Fibroblast of lung (primary cell): ENCODE results near the gene PIK3R1. TPM values are rescaled to one million over a fixed set of nuclear protein-coding genes. Genes with fewer than 3 reads are reported as not detected.

Experiments used
- DNase-seq, 2 donors: peaks; one replicate each; pipeline versions ENCODE4 v3.0.0 to v3.0.0-alpha.2; 2010; ENCODE audit warnings: low read depth in 2 of 2
- H2AFZ ChIP-seq: 2 replicates; pipeline ENCODE4 v1.5.1; 2012; ENCODE audit warnings: low read length, control low read depth, inconsistent platforms
- H3K27ac ChIP-seq: 2 replicates; pipeline ENCODE4 v1.5.1; 2011; ENCODE audit warnings: low read length, control low read depth; ENCODE audit not compliant: insufficient read depth
- H3K27me3 ChIP-seq: 2 replicates; pipeline ENCODE4 v1.5.1; 2011; ENCODE audit warnings: mild to moderate bottlenecking, low read length; ENCODE audit not compliant: control insufficient read depth, insufficient read depth
- H3K36me3 ChIP-seq: 2 replicates; pipeline ENCODE4 v1.5.1; 2011; ENCODE audit warnings: low read length; ENCODE audit not compliant: control insufficient read depth, insufficient read depth
- H3K4me1 ChIP-seq: 2 replicates; pipeline ENCODE4 v1.5.1; 2011; ENCODE audit warnings: low read length; ENCODE audit not compliant: control insufficient read depth, insufficient read depth; ENCODE audit errors: extremely low read depth
- H3K4me2 ChIP-seq: 2 replicates; pipeline ENCODE4 v1.5.1; 2011; ENCODE audit warnings: low read length, control low read depth; ENCODE audit not compliant: insufficient read depth; ENCODE audit errors: extremely low read depth
- H3K4me3 ChIP-seq, 4 experiments: fragments of 200-600 bp in 1 of 4; sonication (generic) in 1 of 4; replicated peaks in 1 of 4; 2 replicates each; pipeline ENCODE4 v1.5.1; 2011 to 2016; ENCODE audit warnings: low read length in 4 of 4, low read depth in 3 of 4, mild to moderate bottlenecking in 3 of 4, control low read depth in 2 of 4, inconsistent platforms in 1 of 4, mixed read lengths in 1 of 4; ENCODE audit not compliant: insufficient read depth in 1 of 4; ENCODE audit errors: control extremely low read depth in 1 of 4
- H3K79me2 ChIP-seq: 2 replicates; pipeline ENCODE4 v1.5.1; 2012; ENCODE audit warnings: mild to moderate bottlenecking, low read length, inconsistent platforms; ENCODE audit not compliant: control insufficient read depth, insufficient read depth
- H3K9ac ChIP-seq: 2 replicates; pipeline ENCODE4 v1.5.1; 2011; ENCODE audit warnings: mild to moderate bottlenecking, low read length, control low read depth; ENCODE audit not compliant: insufficient read depth
- H3K9me3 ChIP-seq: 2 replicates; pipeline ENCODE4 v1.5.1; 2012; ENCODE audit warnings: low read depth, low read length; ENCODE audit not compliant: control insufficient read depth, insufficient read depth
- H4K20me1 ChIP-seq: 2 replicates; pipeline ENCODE4 v1.5.1; 2011; ENCODE audit warnings: low read length; ENCODE audit not compliant: control insufficient read depth, insufficient read depth; ENCODE audit errors: extremely low read depth
- EZH2 ChIP-seq: IDR thresholded peaks from 2 replicates; pipeline ENCODE4 v1.5.1; 2012; ENCODE audit warnings: low read length, control low read depth, mild to moderate bottlenecking; ENCODE audit errors: missing control alignments
- polyA plus RNA-seq, 2 donors: library from polyadenylated mRNA; depleted of rRNA in 1 of 2; stranded (reverse) in 1 of 2; unstranded in 1 of 2; fragments of >200 nt; gene quantifications; 2 replicates each; pipeline ENCODE4 v1.2.1, GENCODE V29; 2011 to 2012; ENCODE audit warnings: missing spikeins in 1 of 2
- total RNA-seq: library from RNA; depleted of rRNA; stranded (reverse); fragments of >200 nt; gene quantifications from 2 replicates; pipeline ENCODE4 v1.2.1, GENCODE V29; 2014
- TF ChIP-seq, protein P1 (sequence below), 2 donors: IDR thresholded peaks in 1 of 2; conservative IDR thresholded peaks in 1 of 2; 1 replicate in 1 of 2; 2 replicates in 1 of 2; pipeline ENCODE4 v1.5.1; 2011 to 2012; ENCODE audit warnings: low read length in 2 of 2, control low read depth in 1 of 2, inconsistent platforms in 1 of 2, low read depth in 1 of 2, mild to moderate bottlenecking in 1 of 2

Gene PIK3R1
- total and polyA plus RNA-seq, 2 donors (not counting 1 experiment from before 2014, with no cell fraction given), result 17.7 to 36.3 TPM

DNA sequence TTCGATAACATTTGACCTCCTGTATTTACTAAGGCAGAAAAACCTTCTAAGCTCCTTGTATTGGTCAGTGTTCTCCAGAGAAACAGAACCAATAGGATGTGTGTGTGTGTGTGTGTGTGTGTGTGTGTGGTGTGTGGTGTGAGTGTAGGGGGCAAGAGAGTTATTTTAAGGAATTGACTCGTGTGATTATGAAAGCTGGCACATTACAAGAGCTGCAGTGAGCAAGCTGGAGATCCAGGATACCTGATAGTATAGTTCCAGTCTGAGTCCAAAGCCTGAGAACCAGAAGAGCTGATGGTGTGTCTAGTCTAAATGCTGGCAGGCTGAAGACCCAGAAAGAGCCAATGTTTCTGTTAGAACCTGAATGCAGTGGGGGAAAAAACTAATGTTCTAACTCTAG lies 21.2 kb upstream of the PIK3R1 start:
- H3K9ac ChIP-seq, result no peak overlapping the region
- TF ChIP-seq, protein P1, sequence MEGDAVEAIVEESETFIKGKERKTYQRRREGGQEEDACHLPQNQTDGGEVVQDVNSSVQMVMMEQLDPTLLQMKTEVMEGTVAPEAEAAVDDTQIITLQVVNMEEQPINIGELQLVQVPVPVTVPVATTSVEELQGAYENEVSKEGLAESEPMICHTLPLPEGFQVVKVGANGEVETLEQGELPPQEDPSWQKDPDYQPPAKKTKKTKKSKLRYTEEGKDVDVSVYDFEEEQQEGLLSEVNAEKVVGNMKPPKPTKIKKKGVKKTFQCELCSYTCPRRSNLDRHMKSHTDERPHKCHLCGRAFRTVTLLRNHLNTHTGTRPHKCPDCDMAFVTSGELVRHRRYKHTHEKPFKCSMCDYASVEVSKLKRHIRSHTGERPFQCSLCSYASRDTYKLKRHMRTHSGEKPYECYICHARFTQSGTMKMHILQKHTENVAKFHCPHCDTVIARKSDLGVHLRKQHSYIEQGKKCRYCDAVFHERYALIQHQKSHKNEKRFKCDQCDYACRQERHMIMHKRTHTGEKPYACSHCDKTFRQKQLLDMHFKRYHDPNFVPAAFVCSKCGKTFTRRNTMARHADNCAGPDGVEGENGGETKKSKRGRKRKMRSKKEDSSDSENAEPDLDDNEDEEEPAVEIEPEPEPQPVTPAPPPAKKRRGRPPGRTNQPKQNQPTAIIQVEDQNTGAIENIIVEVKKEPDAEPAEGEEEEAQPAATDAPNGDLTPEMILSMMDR (conservative IDR thresholded peaks at IDR 0.05 in 1 of 2, IDR thresholded peaks at IDR 0.05 in 1 of 2; ENCODE audit: low read depth in 1 of 2, low read length in 2 of 2), result no peak
- H3K9me3 ChIP-seq, result no peaks in the 10 kb centered on the region
- no peak overlapping the region for H3K4me2 ChIP-seq
- H3K79me2 ChIP-seq, result no peaks in the 10 kb centered on the region
- H2AFZ ChIP-seq, result no peak overlapping the region
- H3K4me3 ChIP-seq, result no peak overlapping the region
- no peaks in the 10 kb centered on the region for H3K27me3 ChIP-seq
- DNase-seq, result no peak
- H3K27ac ChIP-seq, result no peak overlapping the region
- H3K36me3 ChIP-seq, result no peaks in the 10 kb centered on the region
- no peaks in the 10 kb centered on the region for H4K20me1 ChIP-seq
- no peaks in the 10 kb centered on the region for H3K4me1 ChIP-seq

DNA sequence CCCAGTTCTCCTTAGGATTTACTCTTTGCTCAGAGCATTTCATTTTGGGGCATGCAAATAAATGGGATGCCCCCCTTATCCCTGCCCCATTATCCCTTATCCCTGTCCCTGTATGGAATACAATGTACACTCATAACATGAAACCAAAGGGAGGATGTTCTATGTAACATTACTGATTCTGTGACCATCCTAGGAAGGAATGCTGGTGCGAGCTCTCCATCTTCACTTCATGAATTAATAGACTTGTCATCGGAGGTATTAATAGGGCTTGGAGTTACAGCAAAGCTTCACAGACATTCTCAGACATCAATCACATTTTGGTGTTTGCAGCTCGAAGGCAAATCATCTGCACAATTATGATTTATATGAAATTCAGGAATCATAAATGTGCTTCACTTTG lies 20.4 kb upstream of the PIK3R1 start:
- H3K27ac ChIP-seq, result no peak overlapping the region
- H3K9me3 ChIP-seq, result no peaks in the 10 kb centered on the region
- H3K27me3 ChIP-seq, result no peaks in the 10 kb centered on the region
- H4K20me1 ChIP-seq, result no peaks in the 10 kb centered on the region
- H2AFZ ChIP-seq, result no peak overlapping the region
- H3K36me3 ChIP-seq, result no peaks in the 10 kb centered on the region
- no peaks in the 10 kb centered on the region for H3K4me1 ChIP-seq
- DNase-seq, result no peak
- H3K79me2 ChIP-seq, result no peaks in the 10 kb centered on the region
- no peak overlapping the region for H3K4me2 ChIP-seq
- TF ChIP-seq, protein P1 (conservative IDR thresholded peaks at IDR 0.05 in 1 of 2, IDR thresholded peaks at IDR 0.05 in 1 of 2; ENCODE audit: low read depth in 1 of 2, low read length in 2 of 2), result no peak
- no peak for TF ChIP-seq EZH2
- H3K4me3 ChIP-seq, result no peak overlapping the region
- H3K9ac ChIP-seq, result no peak overlapping the region

DNA sequence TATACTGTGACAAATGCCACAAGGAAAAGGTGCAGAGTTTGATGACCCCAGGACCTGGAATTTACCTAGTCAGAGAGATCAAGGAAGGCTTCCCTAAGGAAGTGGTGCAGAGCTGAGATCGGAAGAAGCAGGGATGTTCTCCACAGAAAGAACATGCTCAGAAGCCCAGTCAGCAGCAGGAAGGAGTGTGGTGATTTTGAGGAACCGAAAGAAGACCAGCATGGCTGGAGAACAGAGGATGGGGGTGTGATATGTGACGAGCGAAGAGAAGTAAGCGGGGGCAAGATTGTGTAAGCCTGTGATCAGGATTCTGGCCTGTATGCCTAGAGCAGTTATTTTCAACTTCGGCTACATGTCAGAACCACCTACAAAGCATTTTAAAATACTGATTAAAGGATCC lies 18.7 kb upstream of the PIK3R1 start:
- Histone ChIP-seq H3K9ac (no peak overlapping the region), H3K27me3 (no peaks in the 10 kb centered on the region), H4K20me1 (no peaks in the 10 kb centered on the region), H3K36me3 (no peaks in the 10 kb centered on the region), H3K4me2 (no peak overlapping the region), H3K4me1 (no peaks in the 10 kb centered on the region), H2AFZ (no peak overlapping the region), H3K79me2 (no peaks in the 10 kb centered on the region), H3K27ac (no peak overlapping the region), H3K4me3 (no peak overlapping the region), H3K9me3 (no peaks in the 10 kb centered on the region)
- DNase-seq, result no peak
- no peak for TF ChIP-seq EZH2
